HCT116 (cell line): ENCODE results near the gene RADX. TPM values are rescaled to one million over a fixed set of nuclear protein-coding genes. Genes with fewer than 3 reads are reported as not detected.

Experiments used
- ATAC-seq: fragments of 200-7000 bp; cut with Tn5 transposase; 2 replicates; pipeline ENCODE4 v1.9.1; 2020; ENCODE audit warnings: mild to moderate bottlenecking, moderate library complexity
- BruUV-seq: library from RNA; stranded (reverse); fragments of 400-500 nt; replicated peaks from 2 replicates; lab custom pipeline; 2021; lab: Mats Ljungman, UMichigan
- CTCF ChIA-PET: fragments of 300-600 bp; sonication (Branson Sonifier 250); formaldehyde crosslinking; loops from one replicate; lab custom pipeline; 2021; ENCODE audit warnings: antibody characterized with exemption; lab: Charles Lee
- POLR2A ChIA-PET: fragments of 300-600, 350-600 bp; sonication (Branson Sonifier 250); formaldehyde crosslinking; loops from one replicate; lab custom pipeline; 2021; ENCODE audit warnings: antibody characterized with exemption; lab: Charles Lee
- RAD21 ChIA-PET, 2 experiments: fragments of 300-600 bp; sonication (Branson Sonifier 250); formaldehyde crosslinking; loops; one replicate each; lab custom pipeline; 2023; ENCODE audit warnings: low total read pairs in 2 of 2; ENCODE audit not compliant: uncharacterized antibody in 2 of 2, unreplicated experiment in 2 of 2, low non-redundant PET in 1 of 2; lab: Charles Lee
- DNase-seq: peaks from one replicate; pipeline ENCODE4 v3.0.0-alpha.2; 2010; ENCODE audit warnings: low read depth, low spot score
- H2AFZ ChIP-seq: fragments of 200-600 bp; shearing (Covaris generic), sonication (generic); 2 replicates; pipeline ENCODE4 v1.6.1; 2017; ENCODE audit warnings: low read depth, mixed run types, mixed read lengths, antibody characterized with exemption, low read length; ENCODE audit not compliant: poor library complexity, severe bottlenecking
- H3K27ac ChIP-seq: 2 replicates; pipeline ENCODE4 v1.5.1; 2012; ENCODE audit warnings: low read depth, low read length
- H3K27me3 ChIP-seq: fragments of 200-600 bp; sonication (generic); 2 replicates; pipeline ENCODE4 v1.6.1; 2016; ENCODE audit warnings: mixed run types, low read length, mixed read lengths; ENCODE audit not compliant: insufficient read depth
- H3K36me3 ChIP-seq, 2 experiments: fragments of 200-500 bp in 1 of 2; fragments of 200-600 bp in 1 of 2; sonication (Bioruptor generic) in 1 of 2; sonication (generic) in 1 of 2; 2 replicates each; pipeline versions ENCODE4 v1.5.1 to v1.6.1; 2014 to 2016; ENCODE audit warnings: low read length in 2 of 2, inconsistent platforms in 1 of 2, mixed read lengths in 1 of 2, mixed run types in 1 of 2; ENCODE audit not compliant: insufficient read depth in 2 of 2, control insufficient read depth in 1 of 2
- H3K4me1 ChIP-seq, 2 experiments: fragments of 200-600 bp in 1 of 2; sonication (generic) in 1 of 2; 2 replicates each; pipeline versions ENCODE4 v1.5.1 to v1.6.1; 2012 to 2017; ENCODE audit warnings: low read length in 2 of 2, inconsistent platforms in 1 of 2, mild to moderate bottlenecking in 1 of 2, mixed read lengths in 1 of 2, mixed run types in 1 of 2, moderate library complexity in 1 of 2; ENCODE audit not compliant: insufficient read depth in 2 of 2, control insufficient read depth in 1 of 2
- H3K4me2 ChIP-seq: fragments of 200-600 bp; sonication (generic); 2 replicates; pipeline ENCODE4 v1.6.1; 2017; ENCODE audit warnings: mixed run types, low read length, mixed read lengths
- H3K4me3 ChIP-seq, 2 experiments: fragments of 200-600 bp in 1 of 2; sonication (generic) in 1 of 2; replicated peaks in 1 of 2; 2 replicates each; pipeline ENCODE4 v1.5.1; 2011 to 2016; ENCODE audit warnings: low read length in 2 of 2, control low read depth in 1 of 2, low read depth in 1 of 2, mild to moderate bottlenecking in 1 of 2, mixed read lengths in 1 of 2, mixed run types in 1 of 2
- H3K79me2 ChIP-seq: fragments of 200-600 bp; sonication (generic); 2 replicates; pipeline ENCODE4 v1.6.1; 2017; ENCODE audit warnings: mild to moderate bottlenecking, mixed run types, low read length, moderate library complexity, mixed read lengths; ENCODE audit not compliant: insufficient read depth
- H3K9ac ChIP-seq: fragments of 200-600 bp; sonication (generic); 2 replicates; pipeline ENCODE4 v1.6.1; 2016; ENCODE audit warnings: low read length, mixed read lengths
- H3K9me2 ChIP-seq: fragments of 200-600 bp; sonication (generic), shearing (Covaris generic); 2 replicates; pipeline ENCODE4 v1.6.1; 2017; ENCODE audit warnings: mixed run types, mild to moderate bottlenecking, moderate library complexity; ENCODE audit not compliant: insufficient read depth
- H3K9me3 ChIP-seq, 2 experiments: fragments of 200-500 bp in 1 of 2; fragments of 200-600 bp in 1 of 2; sonication (Bioruptor generic) in 1 of 2; sonication (generic) in 1 of 2; 2 replicates each; pipeline ENCODE4 v1.6.1; 2014 to 2017; ENCODE audit warnings: low read length in 2 of 2, mixed read lengths in 2 of 2, inconsistent platforms in 1 of 2, low read depth in 1 of 2, mild to moderate bottlenecking in 1 of 2, mixed run types in 1 of 2, moderate library complexity in 1 of 2; ENCODE audit not compliant: control insufficient read depth in 1 of 2, insufficient read depth in 1 of 2
- H4K20me1 ChIP-seq: fragments of 200-600 bp; sonication (generic), shearing (Covaris generic); 2 replicates; pipeline ENCODE4 v1.6.1; 2017; ENCODE audit warnings: mixed run types, mild to moderate bottlenecking, moderate library complexity; ENCODE audit not compliant: insufficient read depth
- ATF3 ChIP-seq: IDR thresholded peaks from 2 replicates; pipeline ENCODE4 v1.6.1; 2012
- CBX3 ChIP-seq: IDR thresholded peaks from 2 replicates; pipeline ENCODE4 v1.6.1; 2012; ENCODE audit warnings: low read depth
- ELF1 ChIP-seq: IDR thresholded peaks from 2 replicates; pipeline ENCODE4 v1.6.1; 2012; ENCODE audit warnings: low read depth, borderline replicate concordance
- EZH2 ChIP-seq: fragments of 200-600 bp; sonication (generic); IDR thresholded peaks from 2 replicates; pipeline ENCODE4 v1.6.1; 2017; ENCODE audit warnings: antibody characterized with exemption, mixed run types
- EZH2phosphoT487 ChIP-seq: fragments of 200-600 bp; IDR thresholded peaks from 2 replicates; pipeline ENCODE4 v1.6.1; 2018; ENCODE audit warnings: antibody characterized with exemption, borderline replicate concordance
- FOSL1 ChIP-seq: IDR thresholded peaks from 2 replicates; pipeline ENCODE4 v1.6.1; 2012; ENCODE audit warnings: low read depth
- MAX ChIP-seq: IDR thresholded peaks from 2 replicates; pipeline ENCODE4 v1.6.1; 2012
- POLR2A ChIP-seq: IDR thresholded peaks from 2 replicates; pipeline ENCODE4 v1.7.0; 2011; ENCODE audit warnings: borderline replicate concordance; ENCODE audit not compliant: insufficient read depth, insufficient read length; ENCODE audit errors: extremely low read depth
- POLR2AphosphoS5 ChIP-seq: IDR thresholded peaks from 2 replicates; pipeline ENCODE4 v1.6.1; 2011; ENCODE audit warnings: mild to moderate bottlenecking, low read depth, low read length, moderate library complexity
- REST ChIP-seq: IDR thresholded peaks from 2 replicates; pipeline ENCODE4 v1.6.1; 2012; ENCODE audit warnings: low read depth
- SIN3A ChIP-seq: IDR thresholded peaks from 2 replicates; pipeline ENCODE4 v1.6.1; 2012; ENCODE audit warnings: low read depth
- SP1 ChIP-seq: IDR thresholded peaks from 2 replicates; pipeline ENCODE4 v1.6.1; 2012; ENCODE audit warnings: low read depth
- SRF ChIP-seq: IDR thresholded peaks from 2 replicates; pipeline ENCODE4 v1.6.1; 2012; ENCODE audit warnings: low read depth
- TCF7L2 ChIP-seq: IDR thresholded peaks from 2 replicates; pipeline ENCODE4 v1.7.0; 2011; ENCODE audit warnings: borderline replicate concordance, inconsistent platforms; ENCODE audit not compliant: insufficient read depth, insufficient read length; ENCODE audit errors: extremely low read depth
- ZBTB33 ChIP-seq: IDR thresholded peaks from 2 replicates; pipeline ENCODE4 v1.6.1; 2011; ENCODE audit warnings: mild to moderate bottlenecking, low read length, moderate library complexity; ENCODE audit not compliant: insufficient replicate concordance; ENCODE audit errors: extremely low read depth
- ZFX ChIP-seq: fragments of 450-650 bp; IDR thresholded peaks from 2 replicates; pipeline ENCODE4 v1.6.1; 2017
- ZNF274 ChIP-seq: fragments of 200-500 bp; sonication (Bioruptor generic); IDR thresholded peaks from 2 replicates; pipeline ENCODE4 v1.6.1; 2014; ENCODE audit warnings: mild to moderate bottlenecking, low read depth, low read length, inconsistent platforms
- intact Hi-C: fragments of 100-400 bp; cut with micrococcal nuclease; formaldehyde crosslinking; loops from 2 replicates; pipeline ENCODE4 v1.10.0; 2022
- total RNA-seq: library from RNA; stranded (reverse); gene quantifications from one replicate; pipeline ENCODE4 v1.2.1, GENCODE V29; 2021; ENCODE audit not compliant: unreplicated experiment

The RADX gene
- total RNA-seq, 1 experiment from 2014 or later = 8.0 TPM

GRCh38 chrX:106564986-106565385 is 46.8 kb upstream of the RADX start:
- H4K20me1 ChIP-seq = no peaks in the 10 kb centered on the region
- no peaks in the 10 kb centered on the region for H3K36me3 ChIP-seq
- RAD21 ChIA-PET = no interaction called here
- no TSS peak for BruUV-seq
- H3K79me2 ChIP-seq = no peaks in the 10 kb centered on the region
- CTCF ChIA-PET = no interaction called here
- ATAC-seq (no peak), DNase-seq (no peak)
- no peak overlapping the region for H3K4me3 ChIP-seq
- H3K9me2 ChIP-seq = no peaks in the 10 kb centered on the region
- no peaks in the 10 kb centered on the region for H3K27me3 ChIP-seq
- intact Hi-C loops = no loop called here
- TF ChIP-seq SIN3A = no peak
- no peak for TF ChIP-seq EZH2phosphoT487
- TF ChIP-seq FOSL1 = no peak
- TF ChIP-seq MAX = no peak
- no peak for TF ChIP-seq POLR2AphosphoS5
- TF ChIP-seq ELF1 = no peak
- TF ChIP-seq CBX3 = no peak
- TF ChIP-seq TCF7L2 = no peak
- no peak for TF ChIP-seq ZBTB33
- no peak for TF ChIP-seq ZNF274
- no peak for TF ChIP-seq SRF
- TF ChIP-seq ZFX = no peak
- TF ChIP-seq ATF3 = no peak
- no peak for TF ChIP-seq EZH2
- no peak for TF ChIP-seq SP1
- no peak for TF ChIP-seq POLR2A
- no peak for TF ChIP-seq REST
- POLR2A ChIA-PET = no interaction called here
- H2AFZ ChIP-seq = no peak overlapping the region
- H3K4me2 ChIP-seq = no peak overlapping the region
- H3K9ac ChIP-seq = no peak overlapping the region
- H3K4me1 ChIP-seq = no peaks in the 10 kb centered on the region
- no peaks in the 10 kb centered on the region for H3K9me3 ChIP-seq
- no peak overlapping the region for H3K27ac ChIP-seq
